Measurements from ENCODE around the gene LGR5. TPM values are rescaled to one million over a fixed set of nuclear protein-coding genes. Genes with fewer than 3 reads are reported as not detected.

Gene LGR5
- total and polyA plus RNA-seq, 2 donors (not counting 3 experiments of a cell fraction or from before 2014, with no cell fraction given) = not detected

- ChIA-PET CTCF (interaction anchor here (2.2 to 3.4 kb wide), 2 partner anchors 19 to 336 kb away, joined by 11 to 19 read pairs; no protein-coding TSS in a partner anchor), POLR2A (no interaction called here)
- no peaks in the 10 kb centered on the region for H3K9me1 ChIP-seq (replicated peaks; ENCODE audit: control insufficient read depth, extremely low read depth, insufficient read depth, low read length)
- no peak overlapping the region for H3K4me3 ChIP-seq (replicated peaks in 1 of 3; ENCODE audit: insufficient read depth in 1 of 3, low read depth in 1 of 3, low read length in 3 of 3)
- intact Hi-C loops (cut with micrococcal nuclease) (no loop called here), dilution Hi-C loops (cut with MboI; ENCODE audit: extremely low pct_ligation_motif_present, low sequenced_read_pairs) (no loop called here)
- BruUV-seq (replicated peaks) = no TSS peak
- no peaks in the 10 kb centered on the region for H3K36me3 ChIP-seq (ENCODE audit: control insufficient read depth in 2 of 2, extremely low read depth in 1 of 2, insufficient read depth in 2 of 2, low read length in 2 of 2)
- no peak overlapping the region for H3K27ac ChIP-seq (ENCODE audit: insufficient read depth, low read depth, low read length)
- no peaks in the 10 kb centered on the region for H4K20me1 ChIP-seq (replicated peaks; ENCODE audit: control insufficient read depth, extremely low read depth, insufficient read depth, low read length)
- no peak overlapping the region for H3K4me2 ChIP-seq (ENCODE audit: insufficient read depth, low read length)
- H3K9ac ChIP-seq (replicated peaks; ENCODE audit: extremely low read depth, insufficient read depth, low read length) = no peak overlapping the region
- FAIRE-seq (no peak), DNase-seq (ENCODE audit: low read depth, low spot score) (no peak)
- H2AFZ ChIP-seq (ENCODE audit: low read depth, low read length) = no peak overlapping the region
- H3K79me2 ChIP-seq (ENCODE audit: control insufficient read depth, insufficient read depth, low read length) = no peaks in the 10 kb centered on the region
- no peaks in the 10 kb centered on the region for H3K4me1 ChIP-seq (ENCODE audit: control insufficient read depth, extremely low read depth, insufficient read depth, low read length)
- TF ChIP-seq, protein P1, sequence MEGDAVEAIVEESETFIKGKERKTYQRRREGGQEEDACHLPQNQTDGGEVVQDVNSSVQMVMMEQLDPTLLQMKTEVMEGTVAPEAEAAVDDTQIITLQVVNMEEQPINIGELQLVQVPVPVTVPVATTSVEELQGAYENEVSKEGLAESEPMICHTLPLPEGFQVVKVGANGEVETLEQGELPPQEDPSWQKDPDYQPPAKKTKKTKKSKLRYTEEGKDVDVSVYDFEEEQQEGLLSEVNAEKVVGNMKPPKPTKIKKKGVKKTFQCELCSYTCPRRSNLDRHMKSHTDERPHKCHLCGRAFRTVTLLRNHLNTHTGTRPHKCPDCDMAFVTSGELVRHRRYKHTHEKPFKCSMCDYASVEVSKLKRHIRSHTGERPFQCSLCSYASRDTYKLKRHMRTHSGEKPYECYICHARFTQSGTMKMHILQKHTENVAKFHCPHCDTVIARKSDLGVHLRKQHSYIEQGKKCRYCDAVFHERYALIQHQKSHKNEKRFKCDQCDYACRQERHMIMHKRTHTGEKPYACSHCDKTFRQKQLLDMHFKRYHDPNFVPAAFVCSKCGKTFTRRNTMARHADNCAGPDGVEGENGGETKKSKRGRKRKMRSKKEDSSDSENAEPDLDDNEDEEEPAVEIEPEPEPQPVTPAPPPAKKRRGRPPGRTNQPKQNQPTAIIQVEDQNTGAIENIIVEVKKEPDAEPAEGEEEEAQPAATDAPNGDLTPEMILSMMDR (IDR thresholded peaks at IDR 0.05; ENCODE audit: extremely low read depth in 1 of 2, insufficient read depth in 1 of 2, low read depth in 1 of 2, low read length in 2 of 2) = no peak
- no peak for TF ChIP-seq GATA2 (IDR thresholded peaks at IDR 0.05; ENCODE audit: insufficient read depth, insufficient read length, low read depth, low read length)
- no peak for TF ChIP-seq MYC (IDR thresholded peaks at IDR 0.05; ENCODE audit: low read depth, low read length)
- no peak for TF ChIP-seq EZH2 (IDR thresholded peaks at IDR 0.05; ENCODE audit: borderline replicate concordance, low read depth, low read length, severe bottlenecking)
- TF ChIP-seq POLR2A (IDR thresholded peaks at IDR 0.05; ENCODE audit: low read depth, low read length) = no peak
- TF ChIP-seq JUN (IDR thresholded peaks at IDR 0.05; ENCODE audit: borderline replicate concordance, insufficient read depth, insufficient read length, low read depth) = no peak
- no peak for TF ChIP-seq MAX (IDR thresholded peaks at IDR 0.05; ENCODE audit: insufficient read depth, insufficient read length)
- TF ChIP-seq POLR2AphosphoS5 (IDR thresholded peaks at IDR 0.05; ENCODE audit: insufficient read depth, low read depth, low read length) = no peak
- TF ChIP-seq FOS (IDR thresholded peaks at IDR 0.05; ENCODE audit: borderline replicate concordance, insufficient read depth, low read length) = no peak
- H3K27me3 ChIP-seq (ENCODE audit: control insufficient read depth in 2 of 2, insufficient read depth in 2 of 2, low read length in 2 of 2) = no peaks in the 10 kb centered on the region
- H3K9me3 ChIP-seq (replicated peaks; ENCODE audit: control insufficient read depth, insufficient read depth, low read length) = no peaks in the 10 kb centered on the region
These were observed 28.8 kb upstream of the LGR5 start for GRCh38 chr12:71410844-71411243.

Measured in endothelial cell of umbilical vein (primary cell).